H1 (cell line): Measurements from ENCODE around the gene TCF4. TPM values are rescaled to one million over a fixed set of nuclear protein-coding genes. Genes with fewer than 3 reads are reported as not detected.

Experiments used
- FOSL1 ChIP-seq: IDR thresholded peaks from 2 replicates; pipeline ENCODE4 v1.6.1; 2011; ENCODE audit warnings: mild to moderate bottlenecking, low read depth, low read length, moderate library complexity; ENCODE audit not compliant: insufficient read depth
- polyA plus RNA-seq, 7 experiments: library from polyadenylated mRNA; depleted of rRNA in 3 of 7; stranded (reverse) in 5 of 7; unstranded in 2 of 7; fragments of >200 nt in 5 of 7; fragments of 200-250 nt in 2 of 7; gene quantifications; 1 replicate in 5 of 7; 2 replicates in 1 of 7; 4 replicates in 1 of 7; pipeline versions ENCODE4 v1.2.1 to v1.2.3, GENCODE V29; 2011 to 2013; ENCODE audit warnings: missing spikeins in 2 of 7, mixed read lengths in 2 of 7
- total RNA-seq: library from RNA; stranded (reverse); fragmentation: NEBNext Ultra II Directional; extraction: Animal tissue kit (Norgen Biotek cat#: 25700); gene quantifications from 2 replicates; pipeline ENCODE4 v1.2.1, GENCODE V29; 2021

The TCF4 gene
- total and polyA plus RNA-seq, 2 of the 8 experiments (the other 6 are each of a cell fraction or from before 2014, with no cell fraction given), result 59.3 to 118 TPM

GRCh38 chr18:55289048-55289447 is 298.9 kb downstream of the TCF4 start (continued):
- TF ChIP-seq FOSL1, result no peak
